NCI-H446 (cell line): Measurements from ENCODE around the gene LILRA6.
"Not testable (repeated sequence)": the region's sequence is repeated elsewhere in the genome, so short reads cannot be mapped to it uniquely, and the experiment has no call there.

ENCODE experiments used
- DNase-seq, 2 experiments: peaks; one replicate each; lab custom pipeline; 2025; lab: John Stamatoyannopoulos, UW

Gene LILRA6

DNA sequence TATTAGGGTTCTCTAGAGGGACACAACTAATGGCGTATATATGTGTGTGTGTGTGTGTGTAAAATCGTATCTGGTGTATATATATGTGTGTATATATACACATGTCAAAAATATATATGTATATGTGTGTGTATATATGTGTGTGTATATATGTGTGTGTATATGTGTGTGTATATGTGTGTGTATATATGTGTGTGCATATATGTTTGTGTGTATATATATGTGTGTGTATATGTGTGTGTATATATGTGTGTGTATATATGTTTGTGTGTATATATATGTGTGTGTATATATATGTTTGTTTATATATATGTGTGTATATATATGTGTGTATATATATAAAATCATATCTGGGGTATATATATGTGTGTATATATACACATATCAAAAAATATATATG lies 19.9 kb upstream of the LILRA6 start:
- no peak for DNase-seq

DNA sequence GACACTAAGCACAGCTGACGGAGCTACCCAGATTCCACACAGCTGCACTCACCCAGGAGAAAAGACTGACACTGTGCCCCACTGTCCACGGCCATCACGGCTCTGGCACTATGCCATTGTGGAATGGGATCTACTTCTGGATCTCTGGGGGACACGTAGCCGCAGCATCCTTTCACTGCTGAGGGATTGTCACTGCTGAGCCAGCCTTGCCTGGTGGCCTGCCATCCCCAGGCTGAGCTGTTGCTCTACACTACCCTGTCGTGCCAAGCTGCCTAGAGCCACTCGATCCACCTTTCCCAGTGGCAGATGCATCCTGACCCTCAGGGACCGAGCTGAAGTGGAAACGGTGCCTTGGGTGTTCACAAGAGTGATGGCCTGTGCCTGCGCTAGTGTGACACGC lies 19.5 kb upstream of the LILRA6 start:
- DNase-seq = no peak

DNA sequence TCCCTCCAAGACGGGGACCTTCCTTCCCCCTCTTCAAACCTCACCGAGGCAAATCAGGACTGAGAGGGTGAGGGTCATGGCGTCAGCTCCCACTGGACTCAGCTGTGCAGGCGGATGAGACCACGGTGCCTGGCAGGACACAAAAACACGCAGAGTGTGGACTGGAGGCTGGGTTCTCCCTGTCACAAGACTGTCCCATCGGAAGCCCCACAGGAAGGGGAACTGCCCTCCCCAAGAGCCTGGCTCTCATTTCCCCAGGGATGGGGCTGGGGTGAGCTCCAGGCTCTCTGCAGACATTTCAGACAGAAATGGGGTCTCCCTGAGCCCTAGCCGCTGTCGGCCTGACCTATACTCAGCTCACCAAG lies 14.5 kb upstream of the LILRA6 start, which contains the start of gene LILRB5:
TSS of gene LILRB5 (minus strand) at position 158 of the 365 bp plus-strand sequence. CDS start at position 78, 80 bp downstream.
- DNase-seq = no peak

DNA sequence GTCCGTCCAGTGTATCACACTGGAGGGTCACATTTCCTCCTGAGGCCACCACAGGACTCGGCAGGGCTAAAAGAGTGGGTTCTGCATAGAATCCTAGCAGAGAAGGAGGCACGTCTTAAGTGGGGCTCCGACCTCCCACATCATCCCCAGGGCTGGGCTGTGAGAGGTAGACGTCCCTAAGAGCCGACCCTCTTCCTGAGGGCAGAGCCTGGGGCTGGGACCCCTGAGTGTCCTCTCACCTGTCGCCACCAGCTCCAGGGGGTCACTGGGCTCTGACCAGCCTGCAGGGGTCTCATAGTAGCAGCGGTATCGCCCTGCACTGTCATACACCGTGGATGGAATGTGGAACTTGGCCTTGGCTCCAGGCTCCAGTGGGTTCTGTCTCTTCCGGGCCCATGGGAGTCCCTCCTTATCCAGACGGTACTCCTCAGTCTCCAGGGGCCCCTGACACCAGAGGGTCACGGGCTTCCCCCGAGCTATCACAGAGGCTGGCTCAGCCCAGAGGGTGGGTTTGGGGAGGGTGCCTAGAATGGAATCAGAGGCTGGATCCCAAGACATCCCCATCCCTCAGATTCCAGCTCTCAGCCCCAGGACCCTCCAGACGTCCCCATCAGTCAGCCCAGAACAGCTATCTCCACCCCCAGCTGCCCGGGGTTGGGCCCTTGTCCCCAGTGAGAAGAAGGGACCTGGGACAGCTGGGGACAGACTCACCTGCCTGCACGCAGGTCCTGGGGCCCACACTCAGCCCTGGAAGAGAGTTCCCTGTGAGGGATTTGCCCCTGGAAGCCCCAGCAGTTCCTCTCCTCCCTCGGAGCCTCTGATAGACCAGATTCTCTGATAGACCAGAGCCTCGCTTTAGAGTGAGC lies 13.9 kb upstream of the LILRA6 start:
- no peak for DNase-seq

DNA sequence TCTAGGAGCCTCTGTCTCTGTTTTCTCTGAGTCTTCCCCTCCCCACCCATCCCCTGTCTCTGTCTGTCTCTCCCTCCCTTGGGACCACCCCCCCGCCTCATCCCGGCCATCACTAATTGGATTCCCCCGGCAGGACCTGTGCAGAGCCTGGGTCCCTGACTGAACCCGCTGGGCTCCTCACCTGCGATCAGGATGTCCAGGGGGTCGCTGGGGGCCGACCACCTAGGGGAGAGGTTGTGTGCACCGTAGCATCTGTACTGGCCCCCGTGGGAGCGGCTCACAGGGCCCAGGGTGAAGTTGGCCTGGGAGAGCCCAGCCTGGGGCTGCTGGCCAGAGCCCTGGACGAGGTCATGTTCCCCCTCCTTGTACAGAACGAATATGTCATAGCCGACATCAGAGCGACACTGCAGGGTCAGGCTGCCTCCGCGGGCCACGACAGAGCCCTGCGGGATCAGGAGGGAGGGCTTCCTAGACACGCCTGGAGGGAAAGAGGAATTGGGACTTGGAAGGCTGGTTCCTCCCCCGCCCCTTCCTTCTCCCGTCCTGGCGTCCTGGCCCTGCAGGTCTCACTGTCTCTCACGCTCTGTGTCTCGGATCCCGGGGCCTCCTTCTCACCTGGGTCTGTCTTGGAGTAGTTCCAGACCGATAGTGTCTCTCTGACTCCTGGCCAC lies 12.7 kb upstream of the LILRA6 start:
- no peak for DNase-seq

DNA sequence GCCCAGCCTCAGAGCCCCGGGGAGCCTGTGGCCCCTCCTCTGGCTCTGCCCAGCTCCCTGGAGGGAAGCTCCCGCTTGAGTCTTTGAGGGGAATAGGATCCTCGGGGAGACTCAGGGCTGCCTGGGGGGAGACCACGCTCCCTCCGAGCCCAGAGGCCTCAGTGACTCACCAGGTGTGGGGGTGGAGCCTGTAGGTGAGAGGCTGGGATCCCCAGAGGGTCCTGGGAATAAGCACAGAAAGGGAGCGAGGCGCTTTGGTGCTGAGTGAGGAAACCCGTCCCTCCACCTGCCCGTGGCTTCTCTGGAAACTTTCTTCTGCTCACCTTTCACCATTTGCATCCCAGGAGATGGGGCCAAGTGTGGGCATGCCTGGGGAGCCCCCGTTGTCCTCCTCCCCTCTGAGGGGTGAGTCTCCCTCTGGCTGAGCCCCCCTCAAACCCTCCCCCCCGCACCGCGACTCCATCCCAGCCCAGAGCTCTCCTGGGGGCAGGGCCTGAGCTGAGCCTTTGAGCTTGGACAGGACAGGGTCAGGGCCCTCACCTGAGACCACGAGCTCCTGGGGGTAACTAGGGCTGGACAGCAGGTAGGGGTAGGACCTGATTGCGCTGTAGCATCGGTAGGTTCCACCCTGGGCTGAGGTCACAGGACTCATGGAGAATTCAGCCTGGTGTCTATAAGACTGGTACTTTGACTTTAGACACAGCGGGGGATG lies 11.8 kb upstream of the LILRA6 start:
- DNase-seq = no peak

DNA sequence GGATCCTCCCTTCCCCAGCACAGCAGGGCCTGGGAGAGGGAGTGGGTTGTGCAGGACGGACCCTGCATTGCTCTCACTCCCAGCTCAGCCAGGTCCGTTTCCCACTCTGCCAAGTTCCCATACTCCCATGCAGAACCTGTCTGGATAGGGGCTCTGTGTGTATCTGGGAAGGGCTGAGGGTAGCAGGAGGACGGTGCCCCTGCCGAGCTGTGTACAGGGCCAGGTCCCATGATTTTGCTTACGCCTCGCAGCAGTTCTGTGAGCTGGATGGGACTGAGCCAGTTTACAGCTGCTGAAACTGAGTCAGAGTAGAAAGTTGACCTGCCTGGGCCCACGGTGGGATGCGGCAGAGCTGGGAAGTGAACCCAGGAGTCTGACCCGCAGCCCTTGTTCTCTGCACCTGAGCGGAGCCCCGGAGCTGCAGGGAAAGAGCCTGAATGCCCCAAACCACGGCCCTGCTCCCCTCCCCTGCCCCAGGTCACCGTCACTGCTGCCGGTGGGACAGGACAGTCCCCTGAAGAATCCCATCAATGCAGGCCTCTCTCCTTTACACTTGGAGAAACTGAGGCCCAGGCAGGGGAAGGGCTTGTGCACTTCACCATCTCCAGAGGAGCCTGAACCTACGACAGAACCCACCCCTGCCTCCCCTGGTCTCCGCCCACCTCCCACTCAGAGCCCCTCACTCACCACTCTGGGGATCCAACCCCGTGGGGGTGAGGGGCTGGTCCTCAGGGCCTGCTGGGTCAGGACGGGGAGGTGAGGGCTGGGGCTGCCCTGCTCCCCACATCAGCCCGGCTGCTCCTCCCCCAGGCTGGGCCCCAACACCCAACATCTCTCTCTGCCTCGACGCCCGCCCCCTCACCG lies 11.0 kb upstream of the LILRA6 start:
- DNase-seq = no peak

DNA sequence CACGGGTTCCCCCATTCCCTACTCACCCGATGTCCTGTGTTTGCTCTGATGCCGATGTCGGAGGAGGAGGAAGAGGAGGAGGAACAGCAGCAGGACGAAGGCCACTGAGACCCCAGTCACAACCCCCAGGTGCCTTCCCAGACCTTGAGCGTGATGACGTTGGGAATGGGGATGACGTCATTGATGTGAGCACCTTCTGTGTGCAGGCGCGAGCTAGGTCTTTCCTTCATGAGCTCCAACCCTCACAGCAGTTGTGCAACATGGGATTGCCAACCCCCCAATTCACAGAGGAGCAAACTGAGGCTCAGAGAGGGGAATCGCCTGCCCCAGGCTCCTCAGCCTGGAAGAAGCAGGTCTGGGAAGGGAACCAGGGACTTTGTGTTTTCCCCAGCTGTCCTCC lies 10.3 kb upstream of the LILRA6 start:
- no peak for DNase-seq

DNA sequence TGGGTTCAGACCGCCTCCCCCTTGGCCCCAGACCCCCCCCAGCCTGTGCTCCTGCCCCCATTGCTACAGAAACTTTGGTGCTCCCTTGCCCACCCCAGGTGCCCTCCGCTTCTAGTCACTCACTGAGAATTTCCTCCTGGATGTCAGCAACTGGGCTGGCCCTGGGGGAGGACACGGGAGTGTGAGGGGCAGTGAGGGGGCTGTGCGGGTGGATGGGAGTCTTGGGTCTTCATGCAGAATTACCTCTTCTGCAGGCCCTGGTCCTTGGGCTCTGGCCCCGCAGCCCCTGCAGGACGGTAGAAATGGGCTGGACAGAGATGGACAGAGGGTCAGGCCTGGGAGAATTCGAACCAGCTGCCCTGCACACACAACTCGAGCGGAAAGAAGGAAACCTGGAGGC lies 9.7 kb upstream of the LILRA6 start:
- no peak for DNase-seq

DNA sequence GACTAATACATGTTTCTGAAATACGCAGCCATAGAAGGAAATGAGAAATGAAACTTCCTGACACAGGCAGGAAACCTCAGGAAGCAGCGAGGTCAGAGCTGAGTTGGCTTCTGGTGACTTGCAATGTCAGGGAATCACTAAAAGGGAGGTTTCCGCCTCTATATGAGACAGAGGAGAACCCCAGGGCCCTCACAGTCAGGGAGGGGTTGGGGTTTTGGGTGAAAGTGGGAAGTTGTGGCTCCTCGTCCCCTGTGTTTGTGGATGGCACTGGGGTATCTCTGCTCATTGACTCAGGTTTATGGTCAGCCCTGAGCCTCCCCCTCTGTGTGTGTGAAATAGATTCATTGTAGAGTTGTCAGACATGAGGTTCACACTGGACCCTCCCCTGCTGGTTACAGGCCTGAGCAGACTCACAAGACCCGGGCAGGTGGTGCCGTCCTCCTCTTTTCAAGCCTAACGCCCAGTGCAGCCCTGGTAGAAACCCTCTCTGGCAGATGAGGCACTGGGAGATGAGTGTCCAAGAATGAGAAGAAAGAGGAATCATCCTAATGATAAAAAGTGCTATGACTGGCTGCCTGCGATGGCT lies 5.5 kb upstream of the LILRA6 start:
- DNase-seq = no peak

DNA sequence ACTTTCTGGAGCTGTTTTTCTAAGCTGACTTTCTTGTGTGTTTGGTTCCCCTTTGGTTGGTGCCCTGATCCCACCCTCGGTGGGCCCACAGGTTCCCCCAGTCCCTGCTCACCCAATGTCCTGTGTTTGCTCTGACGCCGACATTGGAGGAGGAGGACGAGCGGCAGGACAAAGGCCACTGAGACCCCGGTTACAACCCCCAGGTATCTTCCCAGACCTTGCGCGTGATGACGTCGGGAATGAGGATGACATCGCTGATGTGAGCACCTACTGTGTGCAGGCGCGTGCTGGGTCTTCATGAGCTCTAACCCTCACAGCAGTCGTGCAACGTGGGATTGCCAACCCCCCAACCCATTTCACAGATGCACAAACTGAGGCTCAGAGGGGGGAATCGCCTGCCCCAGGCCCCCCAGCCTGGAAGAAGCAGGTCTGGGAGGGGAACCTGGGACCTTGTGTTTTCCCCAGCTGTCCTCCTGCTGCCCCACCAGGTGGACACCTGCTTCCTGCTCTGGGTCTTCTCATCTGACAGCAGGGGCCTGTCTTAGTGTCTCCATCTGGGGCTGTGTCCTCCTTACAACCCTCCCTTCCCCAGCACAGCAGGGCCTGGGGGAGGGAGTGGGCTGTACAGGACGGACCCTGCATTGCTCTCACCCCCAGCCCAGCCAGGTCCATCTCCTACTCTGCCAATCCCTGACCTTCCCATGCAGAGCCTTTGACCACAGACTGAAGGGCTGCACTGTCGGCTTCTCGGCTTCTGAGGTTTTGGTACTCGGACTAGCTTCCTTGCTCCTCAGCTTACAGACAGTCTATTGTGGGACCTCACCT lies 4.7 kb upstream of the LILRA6 start:
- DNase-seq = no peak

DNA sequence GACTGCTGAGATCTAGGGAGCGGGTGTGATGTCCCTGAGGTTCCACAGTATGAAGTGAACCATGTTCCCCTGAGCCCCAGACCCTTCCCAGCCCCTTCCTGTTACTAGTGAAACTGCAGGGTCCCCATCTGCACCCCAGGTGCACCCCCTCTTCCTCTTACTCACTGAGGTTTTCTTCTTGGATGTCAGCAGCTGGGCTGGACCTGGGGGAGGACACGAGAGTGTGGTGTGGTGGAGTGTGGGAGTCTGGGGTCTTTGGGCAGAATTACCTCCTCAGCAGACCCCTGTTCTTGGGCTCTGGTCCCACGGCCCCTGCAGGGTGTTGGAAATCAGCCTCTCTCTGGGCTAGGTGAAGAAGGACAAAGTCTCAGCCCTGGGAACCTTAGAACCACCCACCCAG lies 3.3 kb upstream of the LILRA6 start:
- no peak for DNase-seq

DNA sequence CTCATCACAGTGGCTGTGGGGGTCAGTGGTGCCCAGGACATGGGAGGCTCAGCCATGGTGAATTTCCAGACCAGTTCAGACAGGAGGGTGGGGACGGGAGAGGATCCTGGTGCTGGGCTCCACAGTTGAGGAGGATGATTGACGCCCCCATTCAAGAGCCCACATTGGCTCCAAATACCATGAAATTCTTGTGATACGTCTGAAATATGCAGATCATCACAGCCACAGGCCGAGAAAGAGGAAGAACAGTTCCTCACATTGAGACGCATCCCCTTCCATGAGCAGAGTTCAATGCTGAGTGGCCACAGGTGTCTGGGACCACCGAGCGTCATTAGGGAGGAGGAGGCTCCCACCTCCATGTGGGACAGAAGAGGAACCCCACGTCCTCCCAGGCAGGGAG lies 1.2 kb upstream of the LILRA6 start:
- not testable (repeated sequence) for DNase-seq

DNA sequence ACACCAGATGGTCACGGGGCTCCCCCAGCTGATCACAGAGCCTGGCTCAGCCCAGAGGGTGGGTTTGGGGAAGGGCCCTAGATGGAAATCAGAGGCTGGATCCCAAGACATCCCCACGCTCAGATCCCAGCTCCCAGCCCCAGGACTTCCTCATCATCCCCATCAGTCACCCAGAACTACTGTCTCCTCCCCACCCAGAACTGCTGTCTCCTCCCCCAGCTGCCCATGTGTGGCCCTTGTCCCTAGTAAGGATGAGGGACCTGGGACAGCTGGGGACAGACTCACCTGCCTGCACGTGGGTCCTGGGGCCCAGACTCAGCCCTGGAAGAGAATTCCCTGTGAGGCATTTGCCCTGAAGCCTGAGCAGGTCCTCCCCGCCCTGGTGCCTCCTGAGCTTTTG lies 356 bp downstream of the LILRA6 start:
- not testable (repeated sequence) for DNase-seq

DNA sequence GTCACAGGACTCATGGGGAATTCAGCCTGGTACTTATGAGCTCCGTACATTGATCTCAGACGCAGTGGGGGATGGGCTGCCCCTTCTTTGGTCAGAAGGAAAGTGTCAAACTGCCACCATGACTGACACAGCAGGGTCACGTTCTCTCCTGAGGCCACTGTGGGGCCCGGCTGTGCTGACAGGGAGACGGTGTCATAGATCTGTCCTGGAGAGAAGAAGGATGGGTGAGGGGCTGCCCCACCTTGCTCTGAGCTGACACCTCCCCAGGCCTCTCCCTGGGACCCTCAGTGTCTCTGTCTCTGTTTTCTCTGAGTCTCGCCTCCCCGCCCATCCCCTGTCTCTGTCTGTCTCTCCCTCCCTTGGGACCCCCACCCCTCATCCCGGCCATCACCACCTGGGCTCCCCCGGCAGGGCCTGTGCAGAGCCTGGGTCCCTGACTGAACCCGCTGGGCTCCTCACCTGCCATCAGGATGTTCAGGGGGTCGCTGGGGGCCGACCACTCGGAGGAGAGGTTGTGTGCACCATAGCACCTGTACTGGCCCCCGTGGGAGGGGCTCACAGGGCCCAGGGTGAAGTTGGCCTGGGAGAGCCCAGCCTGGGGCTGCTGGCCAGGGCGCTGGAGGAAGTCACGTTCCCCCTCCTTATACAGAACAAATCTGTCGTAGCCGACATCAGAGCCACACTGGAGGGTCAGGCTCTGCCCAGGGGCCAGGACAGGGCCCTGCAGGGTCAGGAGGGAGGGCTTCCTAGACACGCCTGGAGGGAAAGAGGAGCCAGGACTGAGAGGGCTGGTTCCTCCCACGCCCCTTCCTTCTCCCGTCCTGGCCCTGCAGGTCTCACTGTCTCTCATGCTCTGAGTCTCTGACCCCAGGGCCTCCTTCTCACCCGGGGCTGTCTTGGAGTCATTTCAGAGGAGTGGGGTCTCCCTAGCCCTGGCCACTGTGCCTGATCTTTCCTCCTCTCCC lies 1.9 kb downstream of the LILRA6 start:
- DNase-seq = not testable (repeated sequence)

DNA sequence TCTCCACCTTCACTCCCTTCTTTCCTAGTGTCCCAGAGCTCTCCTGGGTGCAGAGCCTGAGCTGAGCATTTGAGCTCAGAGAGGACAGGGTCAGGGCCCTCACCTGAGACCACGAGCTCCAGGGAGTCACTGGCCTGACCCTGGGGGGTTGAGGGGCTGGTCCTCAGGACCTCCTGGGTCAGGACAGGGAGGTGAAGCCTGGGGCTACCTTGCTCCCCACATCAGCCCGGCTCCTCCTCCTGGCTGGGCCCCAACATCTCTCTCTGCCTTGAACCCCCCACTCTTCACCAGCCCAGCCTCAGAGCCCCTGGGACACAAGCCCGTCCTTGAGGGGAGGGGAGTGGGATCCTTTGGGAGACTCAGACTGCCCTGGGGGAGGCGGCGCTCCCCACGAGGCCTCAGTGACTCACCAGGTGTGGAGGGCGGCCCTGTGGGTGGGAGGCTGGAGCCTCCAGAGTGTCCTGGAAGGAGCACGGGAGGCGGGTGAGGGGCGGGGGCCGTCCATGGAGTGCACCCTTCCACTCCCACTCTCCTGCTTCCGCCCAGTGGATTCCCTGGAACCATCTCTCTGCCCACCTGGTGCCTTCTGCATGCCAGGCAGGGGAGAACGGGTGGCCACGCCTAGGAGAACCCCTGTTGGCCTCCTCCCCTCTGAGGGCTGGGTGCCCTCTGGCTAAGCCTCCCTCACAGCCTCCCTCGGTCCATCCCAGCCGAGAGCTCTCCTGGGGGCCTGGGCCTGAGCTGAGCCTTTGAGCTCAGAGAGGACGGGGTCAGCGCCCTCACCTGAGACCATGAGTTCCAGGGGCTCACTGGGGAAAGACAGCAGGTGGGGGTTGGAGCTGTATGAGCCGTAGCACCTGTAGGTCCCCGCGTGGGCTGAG lies 2.9 kb downstream of the LILRA6 start:
- DNase-seq = not testable (repeated sequence)

DNA sequence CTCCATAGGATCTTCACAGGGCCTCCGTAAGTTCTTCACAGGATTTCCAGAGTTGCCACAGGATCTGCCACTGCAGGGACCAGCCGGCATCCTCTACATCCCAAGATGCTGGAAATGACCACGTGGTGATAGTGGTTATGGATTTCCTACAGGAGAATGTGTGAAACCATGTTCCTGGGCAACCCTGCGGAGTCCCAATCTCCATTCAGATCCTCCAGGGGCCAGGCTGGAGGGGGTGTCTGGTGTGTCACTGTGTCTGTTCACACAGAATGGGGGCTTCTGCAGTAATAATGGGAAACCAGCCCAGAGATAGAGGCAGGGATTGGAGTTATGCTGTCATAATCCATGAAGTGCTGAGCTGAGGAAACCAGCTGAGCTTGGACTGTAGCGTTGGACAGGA lies 8.6 kb downstream of the LILRA6 start:
- no peak for DNase-seq
